Stimulated activated CD8-positive, alpha-beta memory T cell treated with anti-CD3 and anti-CD28 coated beads, Interleukin-4, amount 100 ng/mL, for 48 hours (primary cell): ENCODE measurements around the gene SERPINA1.

Source experiments
- DNase-seq: peaks from one replicate; pipeline ENCODE4 v3.0.0-alpha.2; 2020

SERPINA1 gene

GRCh38 chr14:94397289-94398181 lies 9.1 kb upstream of the SERPINA1 start:
- no peak for DNase-seq

- no peak for DNase-seq
Observed at GRCh38 chr14:94396628-94397225, 8.3 kb upstream of the SERPINA1 start.

- no peak for DNase-seq
Observed at GRCh38 chr14:94395888-94396574, 7.6 kb upstream of the SERPINA1 start.

GRCh38 chr14:94395282-94395887 lies 7.0 kb upstream of the SERPINA1 start:
- no peak for DNase-seq

- DNase-seq, result peak; percentile 60
Observed at GRCh38 chr14:94394581-94395207, 6.3 kb upstream of the SERPINA1 start.

- peak; percentile 47 for DNase-seq
Observed at GRCh38 chr14:94394025-94394493, 5.7 kb upstream of the SERPINA1 start.

- no peak for DNase-seq
Observed at GRCh38 chr14:94393474-94393873, 5.1 kb upstream of the SERPINA1 start.

GRCh38 chr14:94392510-94392935 lies 4.1 kb upstream of the SERPINA1 start:
- peak; percentile 48 for DNase-seq

GRCh38 chr14:94391281-94391975 lies 3.0 kb upstream of the SERPINA1 start:
- DNase-seq, result no peak

- DNase-seq, result peak; percentile 39
Observed at GRCh38 chr14:94390372-94391086, 2.1 kb upstream of the SERPINA1 start.

- no peak for DNase-seq
Observed at GRCh38 chr14:94389731-94390371, 1.4 kb upstream of the SERPINA1 start.

- DNase-seq, result no peak
Observed at GRCh38 chr14:94389104-94389469, 685 bp upstream of the SERPINA1 start.

- no peak for DNase-seq
Observed at GRCh38 chr14:94388027-94388383, 397 bp downstream of the SERPINA1 start.

GRCh38 chr14:94387051-94388026 lies 1.1 kb downstream of the SERPINA1 start:
- DNase-seq, result no peak

GRCh38 chr14:94386085-94387031 lies 2.0 kb downstream of the SERPINA1 start:
- peak; percentile 4 for DNase-seq

- no peak for DNase-seq
Observed at GRCh38 chr14:94385553-94386057, 2.8 kb downstream of the SERPINA1 start.

- DNase-seq, result no peak
Observed at GRCh38 chr14:94384342-94384741, 4.1 kb downstream of the SERPINA1 start.

- DNase-seq, result peak; percentile 13
Observed at GRCh38 chr14:94383777-94384176, 4.6 kb downstream of the SERPINA1 start.
